Effector CD8-positive, alpha-beta T cell (primary cell): Measurements from ENCODE around the gene LRRTM3.

Source experiments
- DNase-seq: peaks from one replicate; lab custom pipeline; 2025; lab: John Stamatoyannopoulos, UW

Gene LRRTM3

DNA sequence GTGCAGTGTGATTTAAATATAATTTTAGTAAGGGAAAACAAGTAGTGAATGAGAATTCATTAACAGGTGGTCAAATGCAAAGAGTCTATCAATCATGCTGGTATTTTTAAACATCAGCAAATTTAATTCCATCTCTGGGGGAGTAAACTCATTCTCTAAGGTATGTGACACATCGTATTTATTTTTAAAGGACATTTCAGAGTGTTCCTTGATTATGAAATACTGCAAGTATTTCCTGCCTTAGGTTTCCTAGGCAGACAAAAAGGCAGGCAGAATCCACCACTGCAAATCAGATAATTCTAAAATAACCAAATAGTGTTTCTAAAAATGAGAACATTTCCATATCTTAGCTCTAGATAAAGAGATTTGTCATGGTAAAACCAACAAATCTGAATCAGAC, 193.8 kb downstream of the LRRTM3 start:
- no peak for DNase-seq

- no peak for DNase-seq
Measured at GRCh38 chr10:67127441-67127840, 201.6 kb downstream of the LRRTM3 start.

- no peak for DNase-seq
Measured at GRCh38 chr10:67140641-67141040, 214.8 kb downstream of the LRRTM3 start.

DNA sequence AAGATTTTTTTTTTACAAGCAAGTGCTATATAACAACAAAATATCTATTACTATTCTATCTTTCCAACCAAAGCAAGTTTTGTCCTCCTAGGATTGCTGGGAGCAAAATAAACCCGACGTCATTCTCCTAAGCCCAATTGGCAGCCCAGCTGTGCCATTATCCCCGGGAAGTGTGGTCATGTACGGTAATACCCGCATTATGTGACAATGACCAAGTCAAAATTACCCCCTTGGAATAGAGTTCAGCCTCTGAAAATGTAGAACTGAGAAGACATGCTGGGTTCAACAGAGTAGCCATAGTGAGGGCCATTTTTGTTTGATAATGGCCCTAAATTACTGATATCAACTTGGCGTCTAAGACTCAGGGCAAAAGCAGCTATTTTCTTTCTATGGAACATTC, 215.5 kb downstream of the LRRTM3 start:
- no peak for DNase-seq

DNA sequence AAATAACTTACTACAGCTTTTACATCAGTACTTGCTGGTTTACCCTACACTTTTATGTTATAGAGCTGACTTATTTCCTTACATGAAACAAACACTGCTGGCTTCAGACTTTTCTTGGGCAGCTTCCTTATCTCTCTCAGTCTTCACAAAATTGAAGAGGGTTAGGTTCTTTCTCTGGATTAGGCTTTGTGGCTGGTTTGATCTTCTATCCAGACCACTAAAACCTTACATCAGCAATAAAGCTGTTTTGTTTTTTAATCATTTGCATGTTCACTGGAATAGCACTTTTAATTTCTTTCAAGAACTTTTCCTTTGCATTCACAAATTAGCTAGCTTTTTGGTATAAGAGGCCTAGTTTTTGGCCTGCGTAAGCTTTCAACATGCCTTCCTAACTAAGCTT, 218.7 kb downstream of the LRRTM3 start:
- DNase-seq = no peak
